IPS DF 4.7 (cell line): Measurements from ENCODE around the gene CHEK2.
"Not testable (repeated sequence)": the region's sequence is repeated elsewhere in the genome, so short reads cannot be mapped to it uniquely, and the experiment has no call there.

Experiments used
- DNase-seq: peaks from one replicate; pipeline ENCODE4 v3.0.0-alpha.2; 2013; ENCODE audit warnings: low spot score; ENCODE audit errors: extremely low read depth

The CHEK2 gene

GRCh38 chr22:28741785-28742561 is at the start of gene CHEK2, which contains the start of gene HSCB:
TSS of gene CHEK2 (minus strand) at chr22:28741820. CDS start at chr22:28734721, 7,099 bp downstream.
TSS of gene HSCB (plus strand) at chr22:28742039. CDS start at chr22:28742096, 57 bp downstream.
- peak; percentile 91 for DNase-seq

DNA sequence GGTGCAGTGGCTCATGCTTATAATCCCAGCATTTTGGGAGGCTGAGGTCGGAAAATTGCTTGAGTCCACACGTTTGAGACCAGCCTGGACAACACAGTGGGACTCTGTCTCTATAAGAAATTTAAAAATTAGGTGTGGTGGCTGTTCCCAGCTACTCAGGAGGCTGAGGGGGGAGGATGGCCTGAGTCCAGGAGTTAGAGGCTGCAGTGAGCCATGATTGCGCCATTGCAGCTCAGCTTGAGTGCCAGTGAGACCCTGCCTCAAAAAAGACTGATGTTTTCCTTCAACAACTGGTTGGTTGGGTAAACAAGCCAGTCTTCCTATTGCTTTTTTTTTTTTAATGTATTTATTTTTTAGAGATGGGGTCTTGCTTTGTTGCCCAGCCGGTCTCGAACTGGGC is 49.5 kb upstream of the CHEK2 start:
- DNase-seq = no peak

GRCh38 chr22:28788601-28789000 is 47.0 kb upstream of the CHEK2 start:
- no peak for DNase-seq

GRCh38 chr22:28783786-28784671 is 42.4 kb upstream of the CHEK2 start:
- DNase-seq = no peak

- DNase-seq = no peak
Observed at GRCh38 chr22:28780296-28780695, 38.7 kb upstream of the CHEK2 start.

- no peak for DNase-seq
Observed at GRCh38 chr22:28779833-28780232, 38.2 kb upstream of the CHEK2 start.

GRCh38 chr22:28774378-28774777 is 32.8 kb upstream of the CHEK2 start:
- DNase-seq = no peak

- no peak for DNase-seq
Observed at GRCh38 chr22:28773461-28773867, 31.8 kb upstream of the CHEK2 start.

DNA sequence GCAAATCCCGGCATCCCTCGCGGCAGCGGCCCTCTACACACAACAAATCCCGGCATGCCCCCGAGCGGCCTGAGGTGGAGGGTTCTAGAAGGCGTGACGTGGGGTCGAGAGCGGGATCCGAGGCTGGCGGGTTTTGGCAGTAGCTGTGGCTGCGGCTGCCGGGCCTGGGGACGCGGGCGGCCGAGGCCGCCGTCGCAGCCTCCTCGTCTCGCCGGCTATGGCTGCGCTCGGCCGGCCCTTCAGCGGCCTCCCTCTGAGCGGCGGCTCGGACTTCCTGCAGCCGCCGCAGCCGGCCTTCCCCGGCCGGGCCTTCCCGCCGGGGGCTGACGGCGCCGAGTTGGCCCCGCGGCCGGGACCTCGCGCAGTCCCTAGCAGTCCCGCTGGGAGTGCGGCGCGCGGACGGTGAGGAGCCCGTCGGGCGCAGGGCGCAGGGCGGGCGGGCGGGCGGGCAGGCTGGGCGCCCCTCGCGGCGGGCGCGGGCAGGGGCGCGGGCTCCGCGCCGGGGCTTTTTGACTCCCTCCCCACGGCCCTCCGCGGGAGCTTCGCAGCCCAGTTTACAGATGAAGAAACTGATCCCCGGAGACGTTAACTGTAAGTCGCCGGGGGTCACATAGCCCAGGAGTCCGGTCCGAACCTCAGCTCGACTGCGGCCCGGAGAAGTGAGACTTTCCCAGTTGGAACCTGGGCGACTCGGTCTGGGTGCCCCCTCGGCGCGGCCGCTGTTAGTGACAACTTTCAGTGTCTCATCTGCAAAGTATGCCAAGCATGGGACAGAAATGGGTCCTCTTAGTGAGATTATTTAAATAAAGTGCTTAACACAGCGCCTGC is 31.2 kb upstream of the CHEK2 start, which contains the start of gene CCDC117:
TSS of gene CCDC117 (plus strand) at position 63 of the 828 bp plus-strand sequence. CDS start at position 218, 155 bp downstream.
- DNase-seq = no peak

GRCh38 chr22:28771195-28771791 is 29.7 kb upstream of the CHEK2 start:
- DNase-seq = no peak

DNA sequence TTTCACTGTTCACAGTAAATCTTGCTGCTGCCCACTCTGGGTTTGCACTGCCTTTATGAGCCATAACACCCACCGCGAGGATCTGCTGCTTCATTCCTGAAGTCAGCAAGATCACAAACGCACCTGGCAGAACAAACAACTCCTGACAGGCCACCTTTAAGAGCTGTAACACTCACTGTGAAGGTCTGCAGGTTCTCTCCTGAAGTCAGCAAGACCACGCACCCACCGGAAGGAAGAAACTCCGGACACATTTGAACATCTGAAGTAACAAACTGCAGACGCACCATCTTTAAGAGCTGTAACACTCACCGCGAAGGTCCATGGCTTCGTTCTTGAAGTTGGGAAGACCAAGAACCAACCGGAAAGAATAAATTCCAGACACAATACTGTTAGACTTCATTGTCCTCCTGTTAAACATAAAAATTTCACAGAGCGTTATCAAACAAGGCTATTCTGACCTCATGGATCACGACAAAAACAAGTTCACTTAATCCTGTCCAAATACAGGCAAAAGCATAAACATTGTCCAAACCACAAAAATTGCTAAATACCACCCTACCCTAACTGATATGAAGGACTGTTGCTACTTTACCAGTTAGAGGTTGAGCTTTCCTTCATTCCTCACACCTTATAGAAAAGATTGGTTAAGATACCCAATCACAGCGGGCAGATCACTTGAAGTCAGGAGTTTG is 27.9 kb upstream of the CHEK2 start:
- no peak for DNase-seq

DNA sequence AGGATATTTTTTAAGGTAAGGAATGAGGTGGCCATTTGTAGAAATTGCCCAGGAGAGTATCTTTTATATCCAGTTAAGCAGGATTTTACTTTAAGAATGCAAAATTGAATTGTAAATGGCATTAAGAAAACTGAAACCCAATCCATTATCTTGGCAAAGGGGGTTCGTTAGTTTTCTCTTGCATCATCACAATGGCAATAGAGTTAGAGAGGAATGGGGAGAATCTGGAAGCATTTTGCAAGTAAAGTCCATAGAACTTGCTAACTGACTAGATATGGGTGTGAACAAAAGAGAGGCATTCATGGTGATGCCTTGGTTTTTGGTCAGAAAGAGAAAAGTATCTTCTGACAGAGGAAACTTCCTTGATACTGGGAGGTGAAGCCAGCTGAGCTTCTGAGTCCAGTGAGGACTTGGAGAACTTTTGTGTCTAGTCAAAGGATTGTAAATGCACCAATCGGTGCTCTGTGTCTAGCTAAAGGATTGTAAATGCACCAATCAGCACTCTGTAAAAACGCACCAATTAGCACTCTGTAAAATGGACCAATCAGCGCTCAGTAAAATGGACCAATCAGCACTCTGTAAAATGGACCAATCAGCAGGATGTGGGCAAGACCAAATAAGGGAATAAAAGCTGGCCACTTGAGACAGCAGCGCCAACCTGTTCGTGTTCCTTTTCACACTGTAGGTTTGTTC is 27.2 kb upstream of the CHEK2 start:
- DNase-seq = no peak

- no peak for DNase-seq
Observed at GRCh38 chr22:28766628-28767027, 25.0 kb upstream of the CHEK2 start.

DNA sequence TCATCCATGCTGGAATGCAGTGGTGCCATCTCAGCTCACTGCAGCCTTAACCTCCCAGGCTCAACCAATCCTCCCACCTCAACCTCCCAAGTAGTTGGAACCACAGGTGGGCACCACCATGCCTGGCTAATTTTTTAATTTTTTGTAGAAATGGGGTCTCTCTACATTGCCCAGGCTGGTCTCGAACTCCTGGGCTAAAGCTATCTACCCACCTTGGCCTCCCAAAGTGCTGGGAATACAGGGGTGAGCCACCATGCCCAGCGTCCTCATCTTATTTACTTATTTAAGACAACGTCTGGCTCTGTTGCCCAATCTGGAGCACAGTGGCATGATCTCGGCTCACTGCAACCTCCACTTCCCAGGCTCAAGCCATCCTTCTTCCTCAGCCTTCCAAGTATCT is 20.4 kb upstream of the CHEK2 start:
- DNase-seq = not testable (repeated sequence)

- no peak for DNase-seq
Observed at GRCh38 chr22:28761449-28761755, 19.8 kb upstream of the CHEK2 start.

DNA sequence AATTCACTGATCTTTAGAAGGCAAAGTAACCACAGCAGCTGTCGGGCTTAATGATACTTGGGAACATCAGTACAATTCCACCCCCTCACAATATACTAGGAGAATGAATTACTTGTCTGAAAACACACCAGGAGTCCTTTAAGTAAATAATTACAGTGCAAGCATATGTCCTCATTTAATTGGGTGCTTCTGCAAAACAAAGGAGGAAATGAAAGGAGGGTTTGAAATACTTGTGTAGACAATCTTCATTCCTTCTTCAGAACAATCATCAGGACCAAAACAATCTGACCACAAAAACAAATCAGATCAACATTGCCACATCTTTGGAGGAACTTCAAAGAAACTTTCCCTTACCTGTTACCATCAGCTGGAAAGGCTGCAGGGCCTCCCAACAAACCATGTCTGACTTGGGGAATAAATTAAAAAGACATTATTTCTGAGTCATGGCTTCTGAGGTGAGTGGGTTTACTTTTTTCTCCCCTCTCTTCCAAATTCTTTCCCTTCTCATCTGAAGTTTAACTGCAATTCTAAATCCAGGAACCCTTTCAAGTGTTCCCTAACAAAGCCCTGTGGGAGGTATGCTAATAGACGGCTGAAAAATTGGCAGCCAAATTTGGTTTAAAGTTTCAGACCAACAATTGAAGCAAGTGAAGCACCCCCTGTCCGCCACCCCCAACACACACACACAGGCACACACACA is 18.4 kb upstream of the CHEK2 start:
- DNase-seq = peak; percentile 93

GRCh38 chr22:28754512-28754911 is 12.9 kb upstream of the CHEK2 start:
- DNase-seq = not testable (repeated sequence)

DNA sequence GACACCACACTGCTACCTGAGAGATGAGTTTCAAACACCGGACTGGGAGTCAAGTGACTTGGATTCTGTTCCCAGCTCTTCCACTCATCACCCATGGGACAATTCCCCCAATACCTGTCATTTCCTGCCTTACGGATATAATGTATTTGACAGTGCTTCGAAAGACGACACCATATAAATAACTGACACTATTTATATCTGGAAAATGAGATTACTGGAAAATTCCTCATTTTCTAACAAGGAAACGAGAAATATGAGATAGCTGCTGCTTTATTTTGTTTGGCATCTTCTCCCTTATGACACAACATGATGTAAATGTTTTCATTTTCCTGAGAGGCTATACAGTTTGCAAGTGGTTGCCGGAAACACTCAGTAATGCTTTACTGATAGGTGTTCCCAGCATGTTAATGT is 8.9 kb upstream of the CHEK2 start:
- DNase-seq = no peak

DNA sequence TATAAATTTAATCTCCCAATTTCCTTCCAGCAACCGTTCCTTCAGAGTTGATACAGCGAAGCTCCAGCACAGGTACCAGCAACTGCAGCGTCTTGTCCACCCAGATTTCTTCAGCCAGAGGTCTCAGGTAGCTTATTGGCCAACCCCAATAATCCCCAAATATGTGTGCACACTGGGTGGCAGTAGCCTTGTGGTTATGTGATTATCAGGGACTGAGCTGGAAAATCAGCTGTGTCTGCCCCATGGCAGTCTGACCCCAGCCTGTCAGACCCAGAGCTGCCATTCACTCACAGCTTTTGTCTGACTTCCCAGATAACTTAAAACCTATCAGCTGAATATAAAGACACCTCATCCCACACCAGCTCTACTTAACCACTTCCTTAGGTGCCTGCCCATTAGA is 2.2 kb upstream of the CHEK2 start:
- no peak for DNase-seq
